Left ventricle myocardium superior (tissue), 1 donor: ENCODE measurements around the gene RAB36. TPM values are rescaled to one million over a fixed set of nuclear protein-coding genes. Genes with fewer than 3 reads are reported as not detected.
A peak's percentile ranks its signal among the peaks of the same experiment; 100 is the strongest.

ENCODE experiments used
- ATAC-seq: fragments of 200-7000 bp; cut with Tn5 transposase; one replicate; pipeline ENCODE4 v1.9.1; 2020; ENCODE audit warnings: mild to moderate bottlenecking, moderate library complexity
- DNase-seq: peaks from one replicate; pipeline ENCODE4 v3.0.0-alpha.2; 2020
- intact Hi-C: fragments of 100-400 bp; cut with micrococcal nuclease; formaldehyde crosslinking; loops from one replicate; pipeline ENCODE4 v1.11.0; 2022
- long read RNA-seq: library from polyadenylated mRNA; unstranded; transcript quantifications from one replicate; pipeline ENCODE4 v2.0.0, GENCODE V29; 2021
- total RNA-seq: library from RNA; stranded (reverse); fragmentation: NEBNext Ultra II Directional; extraction: Animal tissue kit (Norgen Biotek cat#: 25700); gene quantifications from one replicate; pipeline ENCODE4 v1.2.1, GENCODE V29; 2021
- donor health status: DM: no; HTN: yes; CAD: no; lungs with severe emphysema.

The RAB36 gene
- 0.74 TPM for total RNA-seq
- long read RNA-seq = 0 reads

- DNase-seq = peak; percentile 97
- intact Hi-C loops = no loop called here
- ATAC-seq = peak; percentile 83
Observed at GRCh38 chr22:23144932-23145877, at the start of gene RAB36. TSS of gene RAB36 (plus strand) at chr22:23145477. CDS start at chr22:23146617, 1,140 bp downstream.

- DNase-seq (no peak), ATAC-seq (no peak)
- intact Hi-C loops = no loop called here
Observed at GRCh38 chr22:23095733-23096342, 49.4 kb upstream of the RAB36 start.

GRCh38 chr22:23097412-23098229 lies 47.7 kb upstream of the RAB36 start:
- DNase-seq (no peak), ATAC-seq (no peak)
- intact Hi-C loops = no loop called here

GRCh38 chr22:23098230-23098705 lies 47.0 kb upstream of the RAB36 start:
- intact Hi-C loops = no loop called here
- no peak for ATAC-seq
- no peak for DNase-seq

- peak; percentile 97 for ATAC-seq
- intact Hi-C loops = no loop called here
- peak; percentile 81 for DNase-seq
Observed at GRCh38 chr22:23098718-23099530, 46.4 kb upstream of the RAB36 start.

GRCh38 chr22:23099531-23099804 lies 45.8 kb upstream of the RAB36 start:
- intact Hi-C loops = no loop called here
- no peak for ATAC-seq

GRCh38 chr22:23100124-23100801 lies 45.0 kb upstream of the RAB36 start:
- intact Hi-C loops = no loop called here
- no peak for DNase-seq
- ATAC-seq = no peak

More at GRCh38 chr22:23099531-23099804, 45.8 kb upstream of the RAB36 start:
- DNase-seq = no peak

- ATAC-seq = no peak
- no peak for DNase-seq
- intact Hi-C loops = no loop called here
Observed at GRCh38 chr22:23101524-23101923, 43.8 kb upstream of the RAB36 start.

GRCh38 chr22:23102002-23102655 lies 43.1 kb upstream of the RAB36 start:
- intact Hi-C loops = no loop called here
- no peak for ATAC-seq
- DNase-seq = no peak

GRCh38 chr22:23102776-23103175 lies 42.5 kb upstream of the RAB36 start:
- ATAC-seq (no peak), DNase-seq (no peak)
- intact Hi-C loops = no loop called here

- ATAC-seq (no peak), DNase-seq (no peak)
- intact Hi-C loops = no loop called here
Observed at GRCh38 chr22:23103199-23103954, 41.9 kb upstream of the RAB36 start.

- intact Hi-C loops = no loop called here
- DNase-seq (no peak), ATAC-seq (no peak)
Observed at GRCh38 chr22:23104187-23104971, 40.9 kb upstream of the RAB36 start.

- no peak for ATAC-seq
- DNase-seq = no peak
- intact Hi-C loops = no loop called here
Observed at GRCh38 chr22:23105304-23105703, 40.0 kb upstream of the RAB36 start.

GRCh38 chr22:23105919-23106318 lies 39.4 kb upstream of the RAB36 start:
- no peak for DNase-seq
- intact Hi-C loops = no loop called here
- no peak for ATAC-seq

GRCh38 chr22:23106344-23106743 lies 38.9 kb upstream of the RAB36 start:
- DNase-seq (no peak), ATAC-seq (peak; percentile 22)
- intact Hi-C loops = no loop called here

GRCh38 chr22:23106906-23107367 lies 38.3 kb upstream of the RAB36 start:
- intact Hi-C loops = no loop called here
- ATAC-seq (peak; percentile 92), DNase-seq (peak; percentile 80)
